Small intestine (tissue), 7 donors: ENCODE results near the gene CRY1. TPM values are rescaled to one million over a fixed set of nuclear protein-coding genes. Genes with fewer than 3 reads are reported as not detected.
A peak's percentile ranks its signal among the peaks of the same experiment; 100 is the strongest.
"Not testable (repeated sequence)": the region's sequence is repeated elsewhere in the genome, so short reads cannot be mapped to it uniquely, and the experiment has no call there.

Experiments used
- DNase-seq, 2 donors: peaks; one replicate each; pipeline versions ENCODE4 v3.0.0 to v3.0.0-alpha.2; 2013
- FAIRE-seq: peaks from 2 replicates; lab custom pipeline; 2012; peaks lifted over from hg19 to GRCh38; lab: Jason Lieb, UNC
- H3K27ac ChIP-seq, 3 donors: one replicate each; pipeline ENCODE4 v1.5.1; 2013; ENCODE audit warnings: low read length in 2 of 3, mild to moderate bottlenecking in 2 of 3, control low read depth in 1 of 3, inconsistent platforms in 1 of 3, low read depth in 1 of 3, moderate library complexity in 1 of 3
- H3K27me3 ChIP-seq, 3 donors: one replicate each; pipeline ENCODE4 v1.6.1; 2013; ENCODE audit warnings: low read length in 3 of 3, inconsistent platforms in 1 of 3; ENCODE audit not compliant: control insufficient read depth in 3 of 3, insufficient read depth in 3 of 3
- H3K36me3 ChIP-seq, 3 donors: one replicate each; pipeline ENCODE4 v1.6.1; 2013; ENCODE audit warnings: low read length in 3 of 3, inconsistent platforms in 1 of 3, low read depth in 1 of 3, mild to moderate bottlenecking in 1 of 3, moderate library complexity in 1 of 3; ENCODE audit not compliant: control insufficient read depth in 3 of 3, insufficient read depth in 2 of 3
- H3K4me1 ChIP-seq, 3 donors: one replicate each; pipeline ENCODE4 v1.6.1; 2013; ENCODE audit warnings: low read length in 2 of 3, inconsistent platforms in 1 of 3, low read depth in 1 of 3, mild to moderate bottlenecking in 1 of 3, moderate library complexity in 1 of 3; ENCODE audit not compliant: control insufficient read depth in 3 of 3, insufficient read depth in 2 of 3
- H3K4me3 ChIP-seq, 3 donors: one replicate each; pipeline ENCODE4 v1.5.1; 2013; ENCODE audit warnings: low read length in 3 of 3, control low read depth in 1 of 3, inconsistent platforms in 1 of 3, low read depth in 1 of 3, mild to moderate bottlenecking in 1 of 3, moderate library complexity in 1 of 3
- H3K9me3 ChIP-seq, 2 donors: one replicate each; pipeline ENCODE4 v1.6.1; 2013; ENCODE audit warnings: low read depth in 1 of 2, low read length in 1 of 2; ENCODE audit not compliant: control insufficient read depth in 2 of 2, insufficient read depth in 1 of 2
- WGBS, 3 donors: extraction: QIAGEN DNeasy Blood & Tissue Kit; methylation state at CpG; one replicate each; pipeline ENCODE4 v1.1.7; 2013; 5-methylcytosine and 5-hydroxymethylcytosine counted together
- polyA plus RNA-seq, 4 donors: library from polyadenylated mRNA; stranded (reverse) in 3 of 4; unstranded in 1 of 4; fragments of 200-250 nt in 3 of 4; fragments of 120-200 nt in 1 of 4; gene quantifications; one replicate each; pipeline versions ENCODE4 v1.2.1 to v1.2.3, GENCODE V29; 2013
- donor health status: healthy with polysubstance abuse.
- donor health status: control.
- donor health status: control.
- donor health status: Bipolar disorder and iron deficiency.
- donor health status: healthy.

Gene CRY1
- polyA plus RNA-seq, 4 donors: 8.1 to 17.4 (median 11.1) TPM

GRCh38 chr12:107073266-107073665 is 20.1 kb downstream of the CRY1 start:
- FAIRE-seq, H3K4me3 ChIP-seq, H3K36me3 ChIP-seq, H3K27me3 ChIP-seq, H3K9me3 ChIP-seq, DNase-seq, H3K4me1 ChIP-seq, H3K27ac ChIP-seq: not testable (repeated sequence)
- WGBS, 3 donors: 83 to 85% (median 83%) methylated on average over 5 of the region's 5 CpGs

- Histone ChIP-seq H3K36me3 (peaks cover 0 to 2% (median 0%) of the 10 kb centered on the region in 3 donors), H3K27ac (no peak overlapping the region), H3K27me3 (no peaks in the 10 kb centered on the region), H3K9me3 (peaks cover 0 to 7% of the 10 kb centered on the region in 2 donors), H3K4me3 (no peak overlapping the region), H3K4me1 (no peaks in the 10 kb centered on the region)
- WGBS, 3 donors: 85 to 92% (median 86%) methylated on average over 4 of the region's 4 CpGs
- DNase-seq (no peak), FAIRE-seq (no peak)
Measured at GRCh38 chr12:107066691-107067090, 26.7 kb downstream of the CRY1 start.

GRCh38 chr12:107064687-107065086 is 28.7 kb downstream of the CRY1 start:
- Histone ChIP-seq H3K36me3 (peaks cover 0 to 2% (median 0%) of the 10 kb centered on the region in 3 donors), H3K4me3 (no peak overlapping the region), H3K27ac (no peak overlapping the region), H3K27me3 (no peaks in the 10 kb centered on the region), H3K4me1 (no peaks in the 10 kb centered on the region), H3K9me3 (peaks cover 0 to 7% of the 10 kb centered on the region in 2 donors)
- DNase-seq: no peak
- FAIRE-seq: no peak

GRCh38 chr12:107064243-107064642 is 29.1 kb downstream of the CRY1 start:
- WGBS, 3 donors: 93 to 97% (median 97%) methylated on average over 1 of the region's 1 CpG
- Histone ChIP-seq H3K9me3 (peaks cover 0 to 7% of the 10 kb centered on the region in 2 donors), H3K4me3 (no peak overlapping the region), H3K27ac (no peak overlapping the region), H3K4me1 (no peaks in the 10 kb centered on the region), H3K27me3 (no peaks in the 10 kb centered on the region), H3K36me3 (peaks cover 0 to 2% (median 0%) of the 10 kb centered on the region in 3 donors)
- no peak for DNase-seq
- FAIRE-seq: no peak

GRCh38 chr12:107058190-107058589 is 35.2 kb downstream of the CRY1 start:
- Histone ChIP-seq H3K4me3 (no peak overlapping the region), H3K9me3 (peaks cover 0 to 3% of the 10 kb centered on the region in 2 donors), H3K27ac (no peak overlapping the region), H3K36me3 (no peaks in the 10 kb centered on the region), H3K4me1 (peaks cover 0 to 2% (median 0%) of the 10 kb centered on the region in 3 donors), H3K27me3 (no peaks in the 10 kb centered on the region)
- FAIRE-seq (no peak), DNase-seq (peak in 1 of 2 donors; percentile 11)
- 29 to 53% (median 44%) methylated on average over 2 of the region's 2 CpGs for WGBS, 3 donors

- DNase-seq: peak in 1 of 2 donors; percentile 33
- Histone ChIP-seq H3K27ac (no peak overlapping the region), H3K4me1 (peaks cover 0 to 2% (median 0%) of the 10 kb centered on the region in 3 donors), H3K4me3 (no peak overlapping the region), H3K27me3 (no peaks in the 10 kb centered on the region), H3K36me3 (no peaks in the 10 kb centered on the region), H3K9me3 (peaks cover 0 to 5% of the 10 kb centered on the region in 2 donors)
- WGBS, 3 donors: 74 to 80% (median 79%) methylated on average over 4 of the region's 4 CpGs
- FAIRE-seq: no peak
Measured at GRCh38 chr12:107057071-107057834, 36.1 kb downstream of the CRY1 start.

GRCh38 chr12:107053709-107054108 is 39.6 kb downstream of the CRY1 start:
- DNase-seq (no peak), FAIRE-seq (no peak)
- WGBS, 3 donors: 92 to 95% (median 93%) methylated on average over 2 of the region's 2 CpGs
- H3K9me3 ChIP-seq: peaks cover 0 to 8% of the 10 kb centered on the region in 2 donors
- H3K4me1 ChIP-seq: peaks cover 0 to 2% (median 0%) of the 10 kb centered on the region in 3 donors
- H3K36me3 ChIP-seq: no peaks in the 10 kb centered on the region
- no peaks in the 10 kb centered on the region for H3K27me3 ChIP-seq
- no peak overlapping the region for H3K4me3 ChIP-seq
- H3K27ac ChIP-seq: no peak overlapping the region

GRCh38 chr12:107045186-107045585 is 48.2 kb downstream of the CRY1 start:
- FAIRE-seq (no peak), DNase-seq (no peak)
- Histone ChIP-seq H3K27ac (no peak overlapping the region), H3K4me3 (no peak overlapping the region), H3K36me3 (no peaks in the 10 kb centered on the region), H3K4me1 (peaks cover 0 to 9% (median 0%) of the 10 kb centered on the region in 3 donors), H3K9me3 (peaks cover 0 to 19% of the 10 kb centered on the region in 2 donors), H3K27me3 (no peaks in the 10 kb centered on the region)
- WGBS, 3 donors: 88 to 96% (median 89%) methylated on average over 5 of the region's 5 CpGs
